Astrocyte of the spinal cord (primary cell): ENCODE data around the gene AS3MT.

Source experiments
- DNase-seq: peaks from one replicate; pipeline ENCODE4 v3.0.0; 2011; ENCODE audit warnings: low read depth, low spot score
- H3K4me3 ChIP-seq: 2 replicates; pipeline ENCODE4 v1.5.1; 2011; ENCODE audit warnings: low read depth, mild to moderate bottlenecking, low read length, moderate library complexity
- CTCF ChIP-seq: IDR thresholded peaks from 2 replicates; pipeline ENCODE4 v1.5.1; 2012; ENCODE audit warnings: low read depth, mild to moderate bottlenecking, low read length, inconsistent platforms
- in situ Hi-C: cut with HindIII; loops from 2 replicates; pipeline ENCODE4 v1.10.0; 2017; ENCODE audit warnings: low sequenced_read_pairs

Gene AS3MT

GRCh38 chr10:102930720-102931119 lies 61.5 kb downstream of the AS3MT start:
- H3K4me3 ChIP-seq, result no peak overlapping the region
- TF ChIP-seq CTCF, result no peak
- in situ Hi-C loops, result no loop called here
- DNase-seq, result no peak

- no peak for DNase-seq
- H3K4me3 ChIP-seq, result no peak overlapping the region
- no peak for TF ChIP-seq CTCF
- in situ Hi-C loops, result no loop called here
Measured at GRCh38 chr10:102931643-102932042, 62.4 kb downstream of the AS3MT start.

GRCh38 chr10:102935505-102935904 lies 66.2 kb downstream of the AS3MT start:
- in situ Hi-C loops, result no loop called here
- H3K4me3 ChIP-seq, result no peak overlapping the region
- no peak for TF ChIP-seq CTCF
- no peak for DNase-seq

- no peak for TF ChIP-seq CTCF
- no peak for DNase-seq
- in situ Hi-C loops, result no loop called here
- no peak overlapping the region for H3K4me3 ChIP-seq
Measured at GRCh38 chr10:102935939-102936605, 66.8 kb downstream of the AS3MT start.

GRCh38 chr10:102941401-102941800 lies 72.1 kb downstream of the AS3MT start:
- DNase-seq, result no peak
- TF ChIP-seq CTCF, result no peak
- no peak overlapping the region for H3K4me3 ChIP-seq
- in situ Hi-C loops, result no loop called here

GRCh38 chr10:102945449-102945848 lies 76.2 kb downstream of the AS3MT start:
- H3K4me3 ChIP-seq, result no peak overlapping the region
- in situ Hi-C loops, result no loop called here
- DNase-seq, result no peak
- no peak for TF ChIP-seq CTCF

GRCh38 chr10:102945962-102946361 lies 76.7 kb downstream of the AS3MT start:
- in situ Hi-C loops, result no loop called here
- no peak for DNase-seq
- H3K4me3 ChIP-seq, result no peak overlapping the region
- no peak for TF ChIP-seq CTCF
